Right lobe of liver (tissue), 4 donors: ENCODE results near the gene ZNG1A.
"Not testable (repeated sequence)": the region's sequence is repeated elsewhere in the genome, so short reads cannot be mapped to it uniquely, and the experiment has no call there.

Experiments
- CTCF ChIP-seq, 4 donors: fragments of 200-600 bp in 3 of 4; fragments of 450-650 bp in 1 of 4; IDR thresholded peaks; one replicate each; pipeline versions ENCODE4 v1.5.1 to v1.8.0; 2016 to 2022; ENCODE audit warnings: antibody characterized with exemption in 4 of 4, mild to moderate bottlenecking in 2 of 4
- POLR2A ChIP-seq: fragments of 450-650 bp; IDR thresholded peaks from one replicate; pipeline ENCODE4 v1.6.1; 2017; ENCODE audit warnings: antibody characterized with exemption, mild to moderate bottlenecking
- donor health status: DM: no; HTN: no; CAD: no.
- donor health status: DM: no; HTN: no; CAD: no.
- donor health status: DM: no; HTN: yes; CAD: no.

DNA sequence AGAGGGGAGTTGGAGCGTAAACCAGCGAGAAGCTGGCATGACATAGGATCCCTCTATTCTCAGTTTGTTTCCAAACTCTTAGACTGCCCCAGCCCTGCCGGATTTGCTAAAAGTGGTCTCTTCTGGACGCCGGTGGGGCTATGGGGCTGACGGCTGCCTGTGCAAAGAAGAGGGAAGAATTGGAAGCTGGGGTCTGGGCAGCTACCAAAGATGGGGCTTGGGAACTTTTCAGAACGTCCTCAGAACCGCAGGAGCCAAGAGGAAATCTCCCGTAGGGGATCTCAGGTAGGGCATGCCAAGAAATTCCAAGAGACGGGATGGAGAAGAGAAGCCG is 63.8 kb downstream of the ZNG1A start:
- TF ChIP-seq CTCF (IDR thresholded peaks at IDR 0.05); POLR2A: not testable (repeated sequence)
